NCI-H1105 (cell line): ENCODE data around the gene ALOX15B.

Experiments
- DNase-seq: peaks from one replicate; lab custom pipeline; 2025; lab: John Stamatoyannopoulos, UW

ALOX15B gene

DNA sequence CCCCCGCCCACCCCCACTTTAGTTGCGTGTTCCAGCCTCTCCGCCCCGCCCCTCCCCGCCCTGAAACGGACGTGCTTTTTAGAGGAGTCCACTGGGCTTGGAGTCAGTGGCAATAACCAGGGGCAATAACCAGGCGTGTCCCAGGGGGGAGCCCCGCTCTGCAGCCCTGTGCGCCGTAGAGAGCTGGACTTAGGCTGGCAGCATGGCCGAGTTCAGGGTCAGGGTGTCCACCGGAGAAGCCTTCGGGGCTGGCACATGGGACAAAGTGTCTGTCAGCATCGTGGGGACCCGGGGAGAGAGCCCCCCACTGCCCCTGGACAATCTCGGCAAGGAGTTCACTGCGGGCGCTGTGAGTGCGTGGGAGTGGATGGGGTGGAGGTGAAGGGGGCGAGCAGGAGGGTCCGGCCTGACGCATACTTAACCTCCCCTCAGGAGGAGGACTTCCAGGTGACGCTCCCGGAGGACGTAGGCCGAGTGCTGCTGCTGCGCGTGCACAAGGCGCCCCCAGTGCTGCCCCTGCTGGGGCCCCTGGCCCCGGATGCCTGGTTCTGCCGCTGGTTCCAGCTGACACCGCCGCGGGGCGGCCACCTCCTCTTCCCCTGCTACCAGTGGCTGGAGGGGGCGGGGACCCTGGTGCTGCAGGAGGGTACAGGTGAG is at the start of gene ALOX15B:
ALOX15B (plus strand) TSS at position 106 of the 657 bp plus-strand sequence; CDS start at position 203, 97 bp downstream.
- DNase-seq, result no peak

GRCh38 chr17:7989781-7990655 is 48.8 kb upstream of the ALOX15B start:
- peak; percentile 85 for DNase-seq

DNA sequence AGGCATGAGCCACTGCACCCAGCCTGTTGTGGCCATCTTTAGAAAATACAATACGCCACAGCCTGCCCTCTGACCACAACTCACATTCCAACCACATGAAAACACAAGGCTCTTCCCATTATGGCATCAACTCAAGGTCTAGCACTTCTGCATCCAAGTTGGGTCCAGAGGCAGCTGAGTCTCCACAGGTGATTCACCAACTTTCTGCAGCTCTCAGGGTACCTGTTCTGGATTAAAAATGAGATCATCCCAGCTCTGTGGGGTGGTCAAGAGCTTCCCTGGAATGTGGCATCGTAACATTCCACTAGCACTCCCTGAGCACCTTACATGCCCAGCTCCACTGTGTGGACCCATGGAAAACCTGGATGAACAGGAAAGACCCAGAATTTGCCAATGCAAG is 46.3 kb upstream of the ALOX15B start:
- DNase-seq, result no peak

- DNase-seq, result no peak
Measured at GRCh38 chr17:7992924-7993323, 45.9 kb upstream of the ALOX15B start.

- DNase-seq, result no peak
Measured at GRCh38 chr17:7993972-7994589, 44.8 kb upstream of the ALOX15B start.

GRCh38 chr17:7995724-7996123 is 43.1 kb upstream of the ALOX15B start:
- no peak for DNase-seq

DNA sequence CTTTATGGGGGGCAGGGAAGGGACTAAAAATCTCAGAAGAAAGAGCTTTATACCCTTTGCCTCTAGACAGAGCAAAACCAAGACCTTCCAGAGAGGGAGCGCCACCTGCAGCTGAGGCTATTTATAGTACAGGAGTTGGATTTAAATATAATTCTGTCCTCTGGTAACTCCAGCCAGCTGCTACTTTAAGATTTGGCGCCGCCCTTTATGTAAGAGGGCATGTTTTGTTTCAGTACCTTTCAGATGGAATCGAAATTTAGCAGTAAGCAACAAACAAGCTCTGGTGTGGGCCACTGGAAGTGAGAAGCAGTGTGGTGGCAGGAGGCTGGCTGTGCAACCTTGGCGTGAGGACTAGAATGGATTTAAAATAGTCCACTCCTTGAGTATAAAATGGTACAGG is 41.7 kb upstream of the ALOX15B start:
- no peak for DNase-seq

GRCh38 chr17:8001976-8002720 is 36.7 kb upstream of the ALOX15B start, which contains the start of gene GUCY2D:
Gene GUCY2D (plus strand): TSS chr17:8002615. CDS start chr17:8003048, 433 bp downstream.
- no peak for DNase-seq

- no peak for DNase-seq
Measured at GRCh38 chr17:8002721-8003593, 35.9 kb upstream of the ALOX15B start.

- DNase-seq, result no peak
Measured at GRCh38 chr17:8003594-8004181, 35.2 kb upstream of the ALOX15B start.

GRCh38 chr17:8004899-8005298 is 34.0 kb upstream of the ALOX15B start:
- no peak for DNase-seq

DNA sequence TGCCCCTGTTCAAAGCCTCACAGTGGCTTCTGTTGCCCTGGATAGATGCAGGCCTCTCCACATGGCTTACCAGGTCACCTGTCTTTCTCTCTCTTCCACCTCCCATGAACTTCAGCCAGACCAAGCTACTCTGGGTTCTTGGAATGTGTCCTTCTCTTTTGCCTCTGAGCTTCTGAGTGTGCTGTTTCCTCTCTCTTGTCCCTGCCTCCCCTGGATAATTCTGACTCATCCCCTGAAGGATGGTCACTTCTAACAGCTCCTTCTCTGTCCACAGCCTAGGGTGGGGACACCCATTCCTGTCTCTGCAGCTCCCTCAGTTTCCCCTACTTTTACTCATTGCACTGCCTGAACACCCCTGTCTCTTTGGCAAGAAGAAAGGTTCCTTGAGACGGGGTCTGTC is 33.5 kb upstream of the ALOX15B start:
- DNase-seq, result no peak

- DNase-seq, result no peak
Measured at GRCh38 chr17:8005967-8006730, 32.7 kb upstream of the ALOX15B start.

DNA sequence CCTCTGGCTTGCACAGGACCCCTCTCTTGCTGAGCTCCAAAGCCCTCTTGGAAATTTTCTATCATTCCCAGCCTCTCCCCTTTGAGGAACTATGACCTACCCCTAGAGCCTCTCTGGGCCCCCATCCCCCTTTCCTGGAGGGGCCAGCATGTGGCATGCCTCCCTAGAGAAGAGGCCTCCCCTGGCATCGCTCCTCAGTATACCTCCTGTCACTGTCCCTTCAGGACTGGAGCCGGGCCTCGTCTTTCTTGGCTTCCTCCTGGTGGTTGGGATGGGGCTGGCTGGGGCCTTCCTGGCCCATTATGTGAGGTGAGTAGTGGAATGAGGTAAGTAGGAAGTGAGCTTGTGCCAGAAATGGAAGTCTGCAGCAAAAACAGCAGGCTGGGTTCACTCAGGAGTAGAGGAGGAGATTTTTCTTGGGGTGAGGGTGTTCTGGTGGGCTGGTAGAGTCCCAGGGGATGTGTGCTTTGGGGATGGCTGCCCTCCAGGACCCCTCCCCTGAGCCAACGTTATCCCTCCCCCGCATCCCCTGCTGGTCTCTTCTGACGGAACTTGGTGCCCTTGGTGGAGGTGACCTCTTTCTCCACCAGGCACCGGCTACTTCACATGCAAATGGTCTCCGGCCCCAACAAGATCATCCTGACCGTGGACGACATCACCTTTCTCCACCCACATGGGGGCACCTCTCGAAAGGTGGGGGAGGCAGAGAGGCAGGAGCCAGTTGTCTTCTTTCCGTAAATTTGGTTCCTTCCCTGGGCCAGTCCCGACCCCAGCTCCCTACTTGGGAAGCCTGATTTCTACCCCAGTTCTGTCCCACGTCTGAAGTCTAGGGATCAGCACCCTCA is 31.8 kb upstream of the ALOX15B start:
- no peak for DNase-seq

- DNase-seq, result no peak
Measured at GRCh38 chr17:8007836-8008235, 31.0 kb upstream of the ALOX15B start.

DNA sequence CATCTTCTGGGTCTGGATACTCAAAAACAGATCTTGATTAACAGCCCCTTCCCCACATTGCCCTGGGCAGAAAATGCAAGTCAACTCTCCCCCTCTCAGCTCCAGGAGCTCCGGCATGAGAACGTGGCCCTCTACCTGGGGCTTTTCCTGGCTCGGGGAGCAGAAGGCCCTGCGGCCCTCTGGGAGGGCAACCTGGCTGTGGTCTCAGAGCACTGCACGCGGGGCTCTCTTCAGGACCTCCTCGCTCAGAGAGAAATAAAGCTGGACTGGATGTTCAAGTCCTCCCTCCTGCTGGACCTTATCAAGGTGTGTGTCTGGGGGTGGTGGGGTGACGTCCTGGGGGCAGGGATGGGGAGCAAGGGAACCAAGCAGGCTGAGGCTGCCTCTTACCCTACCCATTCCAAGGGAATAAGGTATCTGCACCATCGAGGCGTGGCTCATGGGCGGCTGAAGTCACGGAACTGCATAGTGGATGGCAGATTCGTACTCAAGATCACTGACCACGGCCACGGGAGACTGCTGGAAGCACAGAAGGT is 26.7 kb upstream of the ALOX15B start:
- no peak for DNase-seq

DNA sequence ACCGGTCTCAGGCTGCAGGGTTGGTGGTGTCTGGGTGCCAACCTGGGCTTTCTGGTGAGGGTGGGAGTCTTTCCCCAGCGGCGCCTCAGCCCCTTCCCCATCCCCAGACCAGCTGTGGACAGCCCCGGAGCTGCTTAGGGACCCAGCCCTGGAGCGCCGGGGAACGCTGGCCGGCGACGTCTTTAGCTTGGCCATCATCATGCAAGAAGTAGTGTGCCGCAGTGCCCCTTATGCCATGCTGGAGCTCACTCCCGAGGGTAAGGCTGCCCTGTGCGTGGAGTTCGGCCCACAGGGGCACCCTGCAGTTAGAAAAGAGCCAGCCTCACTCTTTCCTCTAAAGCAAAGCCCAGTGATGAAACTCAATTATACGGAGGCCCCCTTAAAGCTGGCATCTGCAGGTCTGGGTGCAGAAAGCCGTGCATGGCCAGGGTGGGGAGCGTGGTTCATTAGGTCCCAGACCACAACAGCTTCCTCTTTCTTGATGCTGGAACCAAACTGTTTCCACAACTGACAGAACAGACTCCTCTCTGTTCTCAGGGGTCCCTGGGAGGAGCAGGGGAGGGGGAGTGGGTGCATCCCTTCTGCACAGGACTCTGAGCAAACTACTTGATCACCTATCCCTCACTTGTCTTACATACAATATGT is 25.7 kb upstream of the ALOX15B start:
- DNase-seq, result no peak
